Colonic mucosa (tissue), 4 donors: ENCODE data around the gene BCCIP. TPM values are rescaled to one million over a fixed set of nuclear protein-coding genes. Genes with fewer than 3 reads are reported as not detected.

Experiments used
- DNase-seq: peaks from one replicate; pipeline ENCODE4 v3.0.0-alpha.2; 2020
- H3K27ac ChIP-seq: fragments of 200-600 bp; one replicate; pipeline ENCODE4 v1.8.0; 2021
- H3K27me3 ChIP-seq: fragments of 200-600 bp; one replicate; pipeline ENCODE4 v1.8.0; 2021
- H3K36me3 ChIP-seq: fragments of 200-600 bp; one replicate; pipeline ENCODE4 v1.8.0; 2021
- H3K4me1 ChIP-seq: fragments of 200-600 bp; one replicate; pipeline ENCODE4 v1.8.0; 2021; ENCODE audit warnings: mild to moderate bottlenecking
- H3K4me3 ChIP-seq: fragments of 200-600 bp; one replicate; pipeline ENCODE4 v1.8.0; 2021
- H3K9ac ChIP-seq, 2 donors: one replicate each; pipeline ENCODE4 v1.7.0; 2013; ENCODE audit warnings: control low read depth in 2 of 2, low read depth in 2 of 2, low read length in 2 of 2
- H3K9me3 ChIP-seq: fragments of 200-600 bp; one replicate; pipeline ENCODE4 v1.8.0; 2021
- CTCF ChIP-seq: fragments of 200-600 bp; IDR thresholded peaks from one replicate; pipeline ENCODE4 v1.8.0; 2022; ENCODE audit warnings: antibody characterized with exemption, mild to moderate bottlenecking
- intact Hi-C: fragments of 100-400 bp; cut with DNase I; formaldehyde crosslinking; loops from one replicate; pipeline ENCODE4 v1.14.1; 2022
- total RNA-seq, 2 donors: library from RNA; stranded (reverse); fragmentation: NEBNext Ultra II Directional in 1 of 2; extraction: Animal tissue kit (Norgen Biotek cat#: 25700) in 1 of 2; gene quantifications; one replicate each; pipeline ENCODE4 v1.2.1, GENCODE V29; 2021
- donor health status: healthy.
- donor health status: DM: no; HTN: no; CAD: no.
- donor health status: DM: no; HTN: no; CAD: no.

The BCCIP gene
- total RNA-seq, 2 donors from 2014 or later, result 36.0 to 67.2 TPM

- TF ChIP-seq CTCF, result no peak
- Histone ChIP-seq H3K27ac (no peak overlapping the region), H3K27me3 (no peaks in the 10 kb centered on the region), H3K4me1 (no peaks in the 10 kb centered on the region), H3K36me3 (no peaks in the 10 kb centered on the region), H3K9ac (no peak overlapping the region), H3K9me3 (no peaks in the 10 kb centered on the region), H3K4me3 (no peak overlapping the region)
- no peak for DNase-seq
- intact Hi-C loops, result no loop called here
Measured at GRCh38 chr10:125783408-125783807, 39.9 kb upstream of the BCCIP start.

- no peak for DNase-seq
- no peak overlapping the region for H3K4me3 ChIP-seq
- intact Hi-C loops, result no loop called here
Measured at GRCh38 chr10:125783957-125784356, 39.4 kb upstream of the BCCIP start.

DNA sequence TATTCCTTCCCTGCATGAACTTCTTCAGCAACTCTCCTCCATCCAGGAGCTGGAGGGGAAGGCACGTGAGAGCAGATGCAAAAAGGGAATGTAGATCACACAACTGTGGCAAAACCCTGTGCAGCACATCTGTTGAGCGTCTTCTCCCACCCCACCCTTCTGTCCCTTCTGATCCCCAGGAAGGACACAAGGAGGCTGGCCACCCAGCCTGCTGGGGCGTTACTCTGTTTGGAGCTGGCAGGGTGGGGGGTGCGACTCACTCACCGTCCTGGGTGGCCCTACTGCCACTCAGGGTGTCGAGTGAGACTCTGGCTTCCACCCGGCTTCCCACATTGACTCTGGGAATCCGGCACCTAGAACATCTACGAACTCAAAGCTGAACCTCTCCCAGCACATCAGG is 37.6 kb upstream of the BCCIP start:
- intact Hi-C loops, result no loop called here
- no peak for TF ChIP-seq CTCF
- Histone ChIP-seq H3K27me3 (no peaks in the 10 kb centered on the region), H3K4me3 (no peak overlapping the region), H3K4me1 (no peaks in the 10 kb centered on the region), H3K36me3 (no peaks in the 10 kb centered on the region), H3K27ac (no peak overlapping the region), H3K9me3 (no peaks in the 10 kb centered on the region), H3K9ac (no peak overlapping the region)
- DNase-seq, result no peak

More at GRCh38 chr10:125783957-125784356, 39.4 kb upstream of the BCCIP start:
- H3K27ac ChIP-seq, result no peak overlapping the region
- H3K9me3 ChIP-seq, result no peaks in the 10 kb centered on the region
- no peaks in the 10 kb centered on the region for H3K4me1 ChIP-seq
- H3K36me3 ChIP-seq, result no peaks in the 10 kb centered on the region
- no peak overlapping the region for H3K9ac ChIP-seq
- no peaks in the 10 kb centered on the region for H3K27me3 ChIP-seq
- TF ChIP-seq CTCF, result no peak

GRCh38 chr10:125788156-125789034 is 35.0 kb upstream of the BCCIP start:
- Histone ChIP-seq H3K27me3 (no peaks in the 10 kb centered on the region), H3K27ac (no peak overlapping the region), H3K9ac (no peak overlapping the region), H3K4me3 (no peak overlapping the region), H3K4me1 (no peaks in the 10 kb centered on the region), H3K36me3 (no peaks in the 10 kb centered on the region), H3K9me3 (no peaks in the 10 kb centered on the region)
- DNase-seq, result no peak
- intact Hi-C loops, result no loop called here
- TF ChIP-seq CTCF, result no peak

- H3K4me1 ChIP-seq, result no peaks in the 10 kb centered on the region
- no peak for TF ChIP-seq CTCF
- H3K36me3 ChIP-seq, result no peaks in the 10 kb centered on the region
- no peak overlapping the region for H3K9ac ChIP-seq
- no peaks in the 10 kb centered on the region for H3K9me3 ChIP-seq
- H3K27ac ChIP-seq, result no peak overlapping the region
- intact Hi-C loops, result no loop called here
- no peaks in the 10 kb centered on the region for H3K27me3 ChIP-seq
- DNase-seq, result no peak
- no peak overlapping the region for H3K4me3 ChIP-seq
Measured at GRCh38 chr10:125792342-125793300, 30.7 kb upstream of the BCCIP start.
